ENCODE results near the gene TGDS.
"Not testable (repeated sequence)": the region's sequence is repeated elsewhere in the genome, so short reads cannot be mapped to it uniquely, and the experiment has no call there.

The TGDS gene

DNA sequence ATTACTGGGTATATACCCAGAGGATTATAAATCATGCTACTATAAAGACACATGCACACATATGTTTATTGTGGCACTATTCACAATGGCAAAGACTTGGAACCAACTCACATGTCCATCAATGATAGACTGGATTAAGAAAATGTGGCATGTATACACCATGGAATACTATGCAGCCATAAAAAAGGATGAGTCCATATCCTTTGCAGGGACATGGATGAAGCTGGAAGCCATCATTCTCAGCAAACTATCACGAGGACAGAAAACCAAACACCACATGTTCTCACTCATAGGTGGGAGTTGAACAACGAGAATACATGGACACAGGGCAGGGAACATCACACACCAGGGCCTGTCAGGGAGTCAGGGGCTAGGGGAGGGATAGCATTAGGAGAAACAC, 63.7 kb downstream of the TGDS start:
- not testable (repeated sequence) for H2BK120ac ChIP-seq (ENCODE audit: low read depth, low read length)

DNA sequence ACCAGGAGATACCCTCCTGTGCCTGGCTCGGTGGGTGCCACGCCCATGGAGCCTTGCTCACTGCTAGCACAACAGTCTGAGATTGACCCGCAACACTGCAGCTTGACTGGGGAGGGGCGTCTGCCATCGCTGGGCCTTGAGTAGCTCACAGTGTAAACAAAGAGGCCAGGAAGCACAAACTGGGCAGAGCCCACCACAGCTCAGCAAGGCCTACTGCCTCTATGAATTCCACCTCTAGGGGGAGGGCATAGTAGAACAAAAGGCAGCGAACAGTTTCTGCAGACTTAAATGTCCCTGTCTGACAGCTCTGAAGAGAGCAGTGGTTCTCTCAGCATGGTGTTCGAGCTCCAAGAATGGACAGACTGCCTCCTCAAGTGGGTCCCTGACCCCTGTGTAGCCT, 69.0 kb downstream of the TGDS start:
- not testable (repeated sequence) for DNase-seq; H3K36me3 ChIP-seq (ENCODE audit: control insufficient read depth, insufficient read depth, low read length); H3K4me1 ChIP-seq (ENCODE audit: control insufficient read depth, low read depth, low read length); H4K8ac ChIP-seq (ENCODE audit: low read depth, low read length); H3K79me2 ChIP-seq (ENCODE audit: control insufficient read depth, insufficient read depth, low read length); H4K5ac ChIP-seq (ENCODE audit: low read length); H3K27me3 ChIP-seq (ENCODE audit: insufficient read depth, low read length, poor library complexity); H3K18ac ChIP-seq (ENCODE audit: low read length); H2BK15ac ChIP-seq (replicated peaks; ENCODE audit: low read depth); H3K56ac ChIP-seq (ENCODE audit: low read length); H3K27ac ChIP-seq (ENCODE audit: low read depth, low read length); H3K9ac ChIP-seq (ENCODE audit: low read length); H2BK120ac ChIP-seq (ENCODE audit: low read depth, low read length); H2AK5ac ChIP-seq (ENCODE audit: low read length); H3K4me2 ChIP-seq (ENCODE audit: low read length); H3K4ac ChIP-seq (ENCODE audit: low read depth, low read length); H3K23ac ChIP-seq (ENCODE audit: low read length); H3K4me3 ChIP-seq (ENCODE audit: low read length); H3K79me1 ChIP-seq (ENCODE audit: low read length); H2BK5ac ChIP-seq (ENCODE audit: low read length)
- no CpG with 5 or more reads among the region's 7 CpGs for WGBS (ENCODE audit: extremely low coverage, insufficient coverage, low lambda C conversion rate)

More for the DNA sequence above, 63.7 kb downstream of the TGDS start:
- not testable (repeated sequence) for H3K4me2 ChIP-seq (ENCODE audit: low read length); H3K56ac ChIP-seq (ENCODE audit: low read length); H3K9ac ChIP-seq (ENCODE audit: low read length); H3K27ac ChIP-seq (ENCODE audit: low read depth, low read length); H4K8ac ChIP-seq (ENCODE audit: low read depth, low read length); H4K5ac ChIP-seq (ENCODE audit: low read length); H2AK5ac ChIP-seq (ENCODE audit: low read length); H2BK5ac ChIP-seq (ENCODE audit: low read length); H3K79me2 ChIP-seq (ENCODE audit: control insufficient read depth, insufficient read depth, low read length); H3K23ac ChIP-seq (ENCODE audit: low read length); H3K4me3 ChIP-seq (ENCODE audit: low read length); H3K4ac ChIP-seq (ENCODE audit: low read depth, low read length); H3K18ac ChIP-seq (ENCODE audit: low read length); H2BK15ac ChIP-seq (replicated peaks; ENCODE audit: low read depth); H3K79me1 ChIP-seq (ENCODE audit: low read length); H3K4me1 ChIP-seq (ENCODE audit: control insufficient read depth, low read depth, low read length); H3K36me3 ChIP-seq (ENCODE audit: control insufficient read depth, insufficient read depth, low read length); DNase-seq; H3K27me3 ChIP-seq (ENCODE audit: insufficient read depth, low read length, poor library complexity)
- no CpG with 5 or more reads among the region's 2 CpGs for WGBS (ENCODE audit: extremely low coverage, insufficient coverage, low lambda C conversion rate)

DNA sequence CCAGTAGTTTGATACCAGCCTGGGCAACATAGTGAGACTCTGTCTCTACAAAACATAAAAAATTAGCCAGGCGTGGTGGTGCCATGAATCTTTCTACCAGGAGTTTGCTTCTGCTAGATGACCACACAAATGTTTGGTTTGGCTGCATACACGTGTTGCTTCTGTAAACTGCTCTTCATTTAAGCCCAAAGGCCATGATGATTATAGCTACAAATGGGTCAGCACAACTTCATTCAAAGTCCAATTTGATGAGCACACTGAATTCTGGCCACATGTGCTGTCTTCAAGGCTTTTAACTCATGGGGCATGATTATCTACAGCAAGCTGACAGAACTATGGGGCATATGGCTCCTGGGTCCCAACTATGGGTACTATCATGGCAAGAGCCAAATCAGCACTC, 70.2 kb downstream of the TGDS start:
- no peaks in the 10 kb centered on the region for H3K36me3 ChIP-seq (ENCODE audit: control insufficient read depth, insufficient read depth, low read length)
- H3K27me3 ChIP-seq (ENCODE audit: insufficient read depth, low read length, poor library complexity) = no peaks in the 10 kb centered on the region
- no peak overlapping the region for H3K4me3 ChIP-seq (ENCODE audit: low read length)
- no peaks in the 10 kb centered on the region for H3K4me1 ChIP-seq (ENCODE audit: control insufficient read depth, low read depth, low read length)
- no peak overlapping the region for H2AK5ac ChIP-seq (ENCODE audit: low read length)
- H4K8ac ChIP-seq (ENCODE audit: low read depth, low read length) = no peak overlapping the region
- no CpG with 5 or more reads among the region's 2 CpGs for WGBS (ENCODE audit: extremely low coverage, insufficient coverage, low lambda C conversion rate)
- H2BK120ac ChIP-seq (ENCODE audit: low read depth, low read length) = no peak overlapping the region
- H3K79me1 ChIP-seq (ENCODE audit: low read length) = no peaks in the 10 kb centered on the region
- no peak overlapping the region for H4K5ac ChIP-seq (ENCODE audit: low read length)
- no peak overlapping the region for H2BK15ac ChIP-seq (replicated peaks; ENCODE audit: low read depth)
- H3K9ac ChIP-seq (ENCODE audit: low read length) = no peak overlapping the region
- H3K4me2 ChIP-seq (ENCODE audit: low read length) = no peak overlapping the region
- no peak overlapping the region for H2BK5ac ChIP-seq (ENCODE audit: low read length)
- DNase-seq = no peak
- H3K23ac ChIP-seq (ENCODE audit: low read length) = no peak overlapping the region
- H3K18ac ChIP-seq (ENCODE audit: low read length) = no peak overlapping the region
- H3K4ac ChIP-seq (ENCODE audit: low read depth, low read length) = no peak overlapping the region
- H3K27ac ChIP-seq (ENCODE audit: low read depth, low read length) = no peak overlapping the region
- H3K56ac ChIP-seq (ENCODE audit: low read length) = no peak overlapping the region
- no peaks in the 10 kb centered on the region for H3K79me2 ChIP-seq (ENCODE audit: control insufficient read depth, insufficient read depth, low read length)

DNA sequence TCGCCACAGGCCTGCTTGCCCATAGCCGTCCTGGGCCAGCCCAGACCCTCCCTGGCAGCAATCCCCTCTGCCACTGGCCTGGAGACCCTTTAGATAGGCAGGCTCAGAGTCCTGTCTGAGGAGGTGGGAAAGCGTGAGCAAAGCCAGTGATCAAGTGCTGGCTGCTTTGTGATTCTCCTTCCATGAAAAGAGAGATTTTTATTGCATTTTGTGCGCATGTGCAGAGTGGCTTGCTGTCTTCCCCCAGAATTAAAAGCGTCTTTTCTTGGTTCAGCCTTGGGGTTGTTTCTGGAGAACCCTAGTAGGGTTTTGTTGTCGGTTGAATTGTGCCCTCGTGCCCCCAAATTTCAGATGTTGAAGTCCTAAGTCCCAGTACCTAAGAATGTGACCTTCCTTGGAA, 71.5 kb downstream of the TGDS start:
- H3K36me3 ChIP-seq (ENCODE audit: control insufficient read depth, insufficient read depth, low read length) = no peaks in the 10 kb centered on the region
- no peak overlapping the region for H3K56ac ChIP-seq (ENCODE audit: low read length)
- H4K8ac ChIP-seq (ENCODE audit: low read depth, low read length) = no peak overlapping the region
- no peaks in the 10 kb centered on the region for H3K4me1 ChIP-seq (ENCODE audit: control insufficient read depth, low read depth, low read length)
- H3K27ac ChIP-seq (ENCODE audit: low read depth, low read length) = no peak overlapping the region
- H3K18ac ChIP-seq (ENCODE audit: low read length) = no peak overlapping the region
- no CpG with 5 or more reads among the region's 7 CpGs for WGBS (ENCODE audit: extremely low coverage, insufficient coverage, low lambda C conversion rate)
- H3K4me3 ChIP-seq (ENCODE audit: low read length) = no peak overlapping the region
- H3K79me2 ChIP-seq (ENCODE audit: control insufficient read depth, insufficient read depth, low read length) = no peaks in the 10 kb centered on the region
- H4K5ac ChIP-seq (ENCODE audit: low read length) = no peak overlapping the region
- H3K23ac ChIP-seq (ENCODE audit: low read length) = no peak overlapping the region
- no peak overlapping the region for H2BK5ac ChIP-seq (ENCODE audit: low read length)
- no peak overlapping the region for H2AK5ac ChIP-seq (ENCODE audit: low read length)
- DNase-seq = no peak
- H3K79me1 ChIP-seq (ENCODE audit: low read length) = no peaks in the 10 kb centered on the region
- no peak overlapping the region for H3K4me2 ChIP-seq (ENCODE audit: low read length)
- H2BK120ac ChIP-seq (ENCODE audit: low read depth, low read length) = no peak overlapping the region
- H3K27me3 ChIP-seq (ENCODE audit: insufficient read depth, low read length, poor library complexity) = no peaks in the 10 kb centered on the region
- H3K9ac ChIP-seq (ENCODE audit: low read length) = no peak overlapping the region
- H2BK15ac ChIP-seq (replicated peaks; ENCODE audit: low read depth) = no peak overlapping the region
- no peak overlapping the region for H3K4ac ChIP-seq (ENCODE audit: low read depth, low read length)
